ENCODE results near the gene KNDC1. TPM values are rescaled to one million over a fixed set of nuclear protein-coding genes. Genes with fewer than 3 reads are reported as not detected.

Gene KNDC1
- total and polyA plus RNA-seq, 3 donors from 2014 or later, result 4.2 to 19.8 (median 13.3) TPM

GRCh38 chr10:133199488-133199885, 39.5 kb downstream of the KNDC1 start:
- no peak overlapping the region for H3K27ac ChIP-seq
- WGBS, 2 donors, result 90 to 92% methylated on average over 9 to 13 of the region's 13 CpGs
- intact Hi-C loops (cut with DNase I; ENCODE audit: low total_unique reads), result no loop called here
- no peaks in the 10 kb centered on the region for H3K4me1 ChIP-seq
- no peaks in the 10 kb centered on the region for H3K27me3 ChIP-seq
- H3K36me3 ChIP-seq (ENCODE audit: low read depth, missing control alignments), result no peaks in the 10 kb centered on the region
- H3K9me3 ChIP-seq, result no peaks in the 10 kb centered on the region
- TF ChIP-seq CTCF (IDR thresholded peaks at IDR 0.05), result no peak
- no peak for TF ChIP-seq POLR2A (IDR thresholded peaks at IDR 0.05)
- DNase-seq, result no peak
- H3K4me3 ChIP-seq, result no peak overlapping the region

DNA sequence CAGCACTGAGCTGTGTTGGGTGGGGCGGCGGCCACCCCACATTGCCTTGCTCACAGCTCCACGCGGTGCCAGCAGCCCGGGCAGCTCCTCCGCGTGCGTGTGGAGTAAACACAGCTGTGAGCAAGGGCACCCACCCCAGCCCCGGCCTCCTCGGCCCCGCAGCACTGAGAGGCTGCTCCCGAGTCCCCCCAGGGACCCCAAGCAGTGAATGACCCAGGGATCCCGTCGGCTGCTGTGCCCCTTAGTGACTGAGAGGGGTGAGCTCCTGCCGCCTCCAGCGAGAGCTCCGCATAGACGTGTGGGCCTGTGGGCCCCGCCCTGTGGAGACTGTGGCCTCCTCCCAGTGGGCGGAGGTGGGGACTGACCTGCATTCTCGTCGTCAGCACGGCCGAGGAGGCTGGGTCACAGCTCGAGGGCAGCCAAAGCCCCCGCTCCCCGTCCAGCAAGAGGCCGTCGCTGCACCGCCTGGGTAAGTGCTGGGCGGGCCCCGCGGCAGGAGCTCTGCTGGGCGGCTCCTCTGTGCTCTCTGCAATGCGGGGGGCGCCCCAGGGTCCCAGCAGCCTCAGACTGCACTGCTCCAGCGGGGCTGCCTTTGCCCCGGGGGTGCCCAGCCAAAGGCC, 40.1 kb downstream of the KNDC1 start:
- no peaks in the 10 kb centered on the region for H3K9me3 ChIP-seq
- DNase-seq, result no peak
- H3K36me3 ChIP-seq (ENCODE audit: low read depth, missing control alignments), result no peaks in the 10 kb centered on the region

DNA sequence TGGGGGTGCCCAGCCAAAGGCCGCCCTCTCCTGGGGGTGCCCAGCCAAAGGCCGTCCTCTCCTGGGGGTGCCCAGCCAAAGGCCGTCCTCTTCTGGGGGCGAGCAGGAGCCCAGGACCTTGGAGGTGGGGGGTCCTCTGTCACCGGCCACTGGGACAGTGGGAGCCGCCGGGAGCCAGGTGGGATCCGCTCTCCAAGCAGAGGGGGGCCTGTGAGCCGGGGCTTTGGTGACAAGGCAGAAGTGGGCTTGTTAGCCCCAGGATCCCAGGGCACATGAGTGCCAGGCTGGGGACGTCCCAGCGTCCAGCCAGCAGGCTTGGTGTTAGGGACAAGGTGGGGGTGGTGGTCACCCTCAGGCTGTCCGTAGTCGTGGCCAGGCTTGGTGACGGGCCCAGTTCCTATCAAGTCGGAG, 40.6 kb downstream of the KNDC1 start:
- Histone ChIP-seq H3K36me3 (ENCODE audit: low read depth, missing control alignments) (no peaks in the 10 kb centered on the region), H3K4me1 (no peaks in the 10 kb centered on the region), H3K9me3 (no peaks in the 10 kb centered on the region), H3K27me3 (no peaks in the 10 kb centered on the region), H3K27ac (no peak overlapping the region), H3K4me3 (no peak overlapping the region)
- TF ChIP-seq CTCF (IDR thresholded peaks at IDR 0.05), result no peak
- TF ChIP-seq POLR2A (IDR thresholded peaks at IDR 0.05), result no peak
- intact Hi-C loops (cut with DNase I; ENCODE audit: low total_unique reads), result no loop called here
- DNase-seq, result no peak
- 90 to 98% methylated on average over 4 to 15 of the region's 15 CpGs for WGBS, 2 donors

More for the DNA sequence above, 40.1 kb downstream of the KNDC1 start:
- TF ChIP-seq POLR2A (IDR thresholded peaks at IDR 0.05), result no peak
- Histone ChIP-seq H3K4me3 (no peak overlapping the region), H3K4me1 (no peaks in the 10 kb centered on the region), H3K27me3 (no peaks in the 10 kb centered on the region), H3K27ac (no peak overlapping the region)
- 50 to 82% methylated on average over 2 to 38 of the region's 38 CpGs for whole genome bisulfite sequencing, 2 donors
- intact Hi-C loops (cut with DNase I; ENCODE audit: low total_unique reads), result no loop called here

- H3K27ac ChIP-seq, result no peak overlapping the region
- TF ChIP-seq CTCF (IDR thresholded peaks at IDR 0.05) (no peak), POLR2A (IDR thresholded peaks at IDR 0.05) (no peak)
- H3K4me1 ChIP-seq, result no peaks in the 10 kb centered on the region
- DNase-seq, result no peak
- no peaks in the 10 kb centered on the region for H3K9me3 ChIP-seq
- H3K4me3 ChIP-seq, result no peak overlapping the region
- no peaks in the 10 kb centered on the region for H3K36me3 ChIP-seq (ENCODE audit: low read depth, missing control alignments)
- no peaks in the 10 kb centered on the region for H3K27me3 ChIP-seq
- WGBS, 2 donors, result 93% methylated on average over 35 to 55 of the region's 57 CpGs
- intact Hi-C loops (cut with DNase I; ENCODE audit: low total_unique reads), result no loop called here
These were observed 41.3 kb downstream of the KNDC1 start for GRCh38 chr10:133201151-133201947.

- intact Hi-C loops (cut with DNase I; ENCODE audit: low total_unique reads), result no loop called here
These were observed 42.1 kb downstream of the KNDC1 start for GRCh38 chr10:133201948-133202725.

More at GRCh38 chr10:133201948-133202725, 42.1 kb downstream of the KNDC1 start:
- no peaks in the 10 kb centered on the region for H3K36me3 ChIP-seq (ENCODE audit: low read depth, missing control alignments)
- no peaks in the 10 kb centered on the region for H3K4me1 ChIP-seq
- TF ChIP-seq CTCF (IDR thresholded peaks at IDR 0.05) (no peak), POLR2A (IDR thresholded peaks at IDR 0.05) (no peak)
- no peaks in the 10 kb centered on the region for H3K27me3 ChIP-seq
- WGBS, 2 donors, result 85 to 93% methylated on average over 24 to 26 of the region's 29 CpGs
- no peak overlapping the region for H3K4me3 ChIP-seq
- no peak for DNase-seq
- no peaks in the 10 kb centered on the region for H3K9me3 ChIP-seq
- H3K27ac ChIP-seq, result no peak overlapping the region
